HG03025 (cell line): ENCODE measurements around the gene MORN1.

Source experiments
- ATAC-seq: cut with Tn5 transposase; IDR thresholded peaks from one replicate; pipeline ENCODE4 v1.9.1; 2021; ENCODE audit warnings: mild to moderate bottlenecking, moderate library complexity; ENCODE audit not compliant: unreplicated experiment, low FRiP score

Gene MORN1

DNA sequence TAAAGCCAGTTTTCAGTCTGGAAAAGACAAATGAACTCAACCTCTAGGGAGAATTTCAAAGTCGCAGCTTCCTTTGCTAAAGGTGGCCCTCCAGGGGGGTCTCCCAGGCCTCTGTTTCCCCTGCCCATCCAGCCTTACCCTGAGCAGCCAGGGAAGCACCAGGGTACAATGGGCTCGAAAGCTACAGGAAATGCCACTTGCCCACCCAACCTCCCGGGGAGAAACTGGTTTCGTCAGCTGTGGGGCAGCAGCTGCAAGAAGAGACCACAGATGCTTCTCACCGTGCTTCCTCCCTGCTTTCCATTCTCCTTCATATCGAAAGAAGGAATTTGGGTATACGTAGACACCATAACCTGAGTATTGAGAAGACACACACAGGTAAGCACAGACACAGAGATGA, 1.7 kb downstream of the MORN1 start:
- ATAC-seq: no peak

DNA sequence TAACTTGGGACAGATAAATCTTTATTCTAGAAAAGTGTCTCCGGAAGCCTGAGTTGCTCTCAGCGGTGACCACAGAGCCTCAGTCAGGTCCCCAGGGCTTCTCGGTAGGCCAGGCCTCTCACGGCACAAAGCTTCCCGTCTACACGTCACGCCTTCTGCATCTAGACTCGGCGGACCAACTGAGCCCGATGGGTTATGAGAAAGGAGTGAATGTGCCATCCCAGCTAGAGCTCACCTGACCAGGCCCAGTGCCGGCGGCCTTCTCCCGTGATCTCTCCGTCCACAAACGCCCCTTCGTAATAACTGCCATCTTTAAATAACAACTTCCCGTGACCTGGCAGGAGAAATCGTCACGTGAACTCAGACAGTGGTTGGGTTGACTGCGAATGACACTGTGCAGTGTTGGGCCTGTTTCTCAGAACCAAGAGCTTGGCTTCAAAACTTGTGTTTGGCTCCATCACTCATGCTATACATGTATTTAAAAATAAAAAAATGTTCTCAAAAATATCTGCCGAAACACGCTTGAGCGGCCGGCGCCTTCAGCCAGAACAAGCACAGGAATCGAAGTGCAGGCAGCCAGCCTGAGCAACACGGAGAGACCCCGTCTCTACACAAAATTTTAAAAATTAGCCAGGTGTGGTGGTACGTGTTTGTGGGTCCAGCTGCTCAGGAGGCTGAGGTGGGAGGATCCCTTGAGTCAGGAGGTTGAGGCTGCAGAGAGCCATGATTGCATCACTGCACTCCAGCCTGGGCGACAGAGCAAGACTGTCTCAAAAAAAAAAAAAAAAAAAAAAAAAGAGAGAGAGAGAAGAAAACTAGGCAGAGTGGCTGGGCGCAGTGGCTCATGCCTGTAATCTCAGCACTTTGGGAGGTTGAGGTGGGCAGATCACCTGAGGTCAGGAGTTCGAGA, 3.1 kb downstream of the MORN1 start:
- no peak for ATAC-seq

DNA sequence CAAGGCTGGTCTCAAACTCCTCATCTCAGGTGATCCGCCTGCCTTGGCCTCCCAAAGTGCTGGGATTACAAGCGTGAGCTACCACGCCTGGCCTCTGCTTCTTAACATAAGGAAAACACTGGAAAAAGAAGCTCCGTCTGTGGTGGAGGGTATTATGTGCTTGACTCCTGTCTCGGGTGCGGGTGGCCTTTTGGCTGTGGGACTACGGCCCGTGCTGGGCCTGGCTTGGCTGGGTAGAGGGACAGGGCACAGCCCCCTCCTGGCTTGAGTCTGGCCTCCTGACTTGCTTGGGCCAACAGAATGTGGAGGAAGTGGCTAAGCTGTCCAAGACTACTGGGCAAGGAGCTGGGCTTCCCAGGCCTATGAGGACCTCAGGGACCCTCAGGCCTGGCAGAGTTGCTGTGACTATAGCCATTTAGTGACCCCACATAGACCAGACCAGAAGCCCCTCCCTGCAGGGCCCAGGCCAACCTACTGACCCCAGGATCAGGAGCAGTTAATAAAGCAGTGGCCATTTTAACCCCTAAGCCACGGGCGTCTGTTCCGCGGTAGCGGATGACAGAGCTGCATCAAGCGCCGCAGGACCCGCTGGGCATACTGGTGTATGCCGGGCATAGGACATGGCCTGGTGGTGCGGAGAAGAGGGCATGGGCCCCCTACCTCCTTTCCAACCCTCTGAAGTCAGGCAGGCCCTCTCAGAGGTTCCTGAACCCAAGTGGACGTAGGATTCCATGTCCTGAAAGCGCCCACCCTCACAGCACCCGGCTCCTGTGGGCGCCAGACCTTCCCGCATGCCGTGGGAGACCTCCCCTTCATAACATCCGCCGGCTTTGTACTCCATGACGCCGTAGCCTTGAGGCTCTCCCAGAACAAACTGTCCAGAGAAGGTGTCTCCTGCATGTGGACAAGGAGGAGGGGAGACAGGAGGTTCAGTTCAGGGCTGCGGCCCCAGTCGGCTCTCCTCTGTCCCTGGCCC, 4.4 kb downstream of the MORN1 start:
- ATAC-seq: no peak

DNA sequence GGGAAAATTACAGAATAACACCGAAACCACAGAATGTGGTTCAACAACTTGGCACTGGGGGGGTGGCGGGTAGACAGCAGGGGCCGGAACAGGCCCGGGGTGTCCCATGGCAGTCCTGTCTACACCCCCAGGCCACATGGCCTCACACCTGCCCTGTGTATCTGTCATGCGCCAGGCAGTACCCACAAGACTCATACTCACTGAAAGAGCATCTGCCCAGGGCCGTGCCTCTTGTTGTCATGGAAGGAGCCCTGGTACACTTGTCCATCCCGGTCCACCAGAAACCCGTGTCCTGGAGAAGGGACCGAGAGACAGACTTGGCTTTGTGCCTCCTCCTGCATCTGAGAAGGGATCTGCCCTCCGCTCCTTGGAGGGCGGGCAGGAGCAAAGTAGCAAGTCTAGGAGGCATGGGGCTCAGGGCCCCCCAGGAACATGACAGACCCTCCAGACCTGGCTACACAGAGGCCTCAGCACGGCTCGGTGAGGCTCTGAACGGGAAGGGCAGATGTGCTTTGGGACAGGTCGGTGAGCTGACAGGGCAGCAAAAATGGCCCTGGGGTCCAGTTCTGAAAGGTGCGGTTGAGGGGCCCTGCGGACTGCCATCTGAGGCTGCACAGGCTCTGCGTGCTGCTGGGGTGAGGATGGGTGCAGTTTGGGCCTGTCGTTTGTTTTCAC, 5.6 kb downstream of the MORN1 start:
- ATAC-seq: no peak

DNA sequence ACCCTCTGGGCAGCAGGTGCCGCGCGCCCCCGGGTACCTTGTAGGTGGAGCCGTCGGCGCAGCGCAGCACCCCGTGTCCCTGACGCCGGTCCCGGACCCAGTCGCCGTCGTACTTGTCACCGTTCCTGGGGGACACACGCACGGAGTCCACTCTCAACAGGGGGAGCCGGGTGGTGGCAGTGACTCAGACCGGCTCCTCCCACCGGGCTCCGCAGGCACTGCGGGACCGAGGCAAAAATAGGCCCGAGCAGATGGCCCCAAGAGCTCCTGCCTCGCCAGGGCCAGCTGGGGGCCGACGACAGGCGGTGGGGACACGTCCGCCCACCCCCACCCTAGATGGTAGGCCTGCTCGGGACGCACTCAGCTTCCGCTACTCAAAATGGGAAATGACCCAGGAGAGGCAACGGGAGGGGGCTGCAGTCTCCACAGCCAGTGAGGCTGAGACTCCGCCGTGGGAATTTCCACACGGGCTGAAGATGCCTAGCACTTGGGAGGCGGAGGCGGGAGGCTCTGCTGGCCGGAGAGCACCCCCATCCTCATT, 6.3 kb downstream of the MORN1 start:
- no peak for ATAC-seq

DNA sequence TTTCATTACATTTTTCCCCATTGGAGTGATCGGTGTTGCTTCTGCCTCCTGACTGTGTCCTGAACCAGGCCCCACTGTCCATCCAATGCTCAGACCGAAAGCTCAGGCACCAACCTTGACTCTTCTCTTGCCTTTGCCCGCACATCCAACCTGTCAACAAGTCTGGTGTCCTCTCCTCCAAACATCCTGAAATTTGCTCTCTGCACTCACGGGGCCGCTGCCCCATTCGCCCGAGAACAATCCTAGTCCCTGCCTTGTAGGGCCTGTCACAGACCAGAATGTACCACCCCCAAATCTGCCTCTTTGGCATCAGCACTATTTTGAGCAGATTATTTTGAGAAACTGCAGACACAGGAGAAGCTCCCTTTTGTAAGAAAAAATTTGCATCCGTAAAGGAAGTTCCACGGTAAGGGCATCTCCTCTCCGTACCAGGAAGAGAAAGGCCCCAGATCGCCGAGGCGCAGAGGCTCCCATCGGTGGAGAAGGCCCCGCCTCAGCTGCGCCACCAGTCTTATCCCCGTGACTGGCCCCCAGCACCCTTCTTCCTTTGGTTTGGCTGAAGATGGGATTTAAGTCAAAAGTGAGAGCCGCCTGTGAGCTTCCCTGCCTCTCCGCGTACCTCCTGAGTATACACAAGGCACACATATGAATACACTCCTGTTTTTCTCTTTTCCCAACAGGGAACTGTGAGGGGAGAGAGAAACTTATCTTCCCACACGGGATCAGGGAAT, 7.1 kb downstream of the MORN1 start:
- ATAC-seq: no peak

DNA sequence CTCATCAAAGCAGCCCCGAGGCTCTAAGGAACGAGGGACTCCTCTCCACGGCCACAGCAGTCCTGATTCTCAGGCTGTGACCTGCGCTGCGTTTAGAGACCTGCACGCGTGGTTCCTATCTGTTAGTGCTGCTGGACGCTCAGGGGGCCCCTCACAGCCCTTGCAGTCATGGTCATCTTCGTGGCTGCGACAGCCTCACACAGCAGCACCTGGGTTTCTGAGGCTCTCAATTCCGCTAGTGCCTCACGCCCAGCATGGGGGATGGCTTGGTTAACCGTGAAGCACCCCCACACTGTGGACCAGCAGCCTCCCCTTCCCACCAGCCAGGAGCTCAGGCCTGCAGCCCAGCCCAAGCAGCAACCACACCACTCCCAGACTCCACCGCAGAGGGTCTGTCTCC, 7.8 kb downstream of the MORN1 start:
- no peak for ATAC-seq

DNA sequence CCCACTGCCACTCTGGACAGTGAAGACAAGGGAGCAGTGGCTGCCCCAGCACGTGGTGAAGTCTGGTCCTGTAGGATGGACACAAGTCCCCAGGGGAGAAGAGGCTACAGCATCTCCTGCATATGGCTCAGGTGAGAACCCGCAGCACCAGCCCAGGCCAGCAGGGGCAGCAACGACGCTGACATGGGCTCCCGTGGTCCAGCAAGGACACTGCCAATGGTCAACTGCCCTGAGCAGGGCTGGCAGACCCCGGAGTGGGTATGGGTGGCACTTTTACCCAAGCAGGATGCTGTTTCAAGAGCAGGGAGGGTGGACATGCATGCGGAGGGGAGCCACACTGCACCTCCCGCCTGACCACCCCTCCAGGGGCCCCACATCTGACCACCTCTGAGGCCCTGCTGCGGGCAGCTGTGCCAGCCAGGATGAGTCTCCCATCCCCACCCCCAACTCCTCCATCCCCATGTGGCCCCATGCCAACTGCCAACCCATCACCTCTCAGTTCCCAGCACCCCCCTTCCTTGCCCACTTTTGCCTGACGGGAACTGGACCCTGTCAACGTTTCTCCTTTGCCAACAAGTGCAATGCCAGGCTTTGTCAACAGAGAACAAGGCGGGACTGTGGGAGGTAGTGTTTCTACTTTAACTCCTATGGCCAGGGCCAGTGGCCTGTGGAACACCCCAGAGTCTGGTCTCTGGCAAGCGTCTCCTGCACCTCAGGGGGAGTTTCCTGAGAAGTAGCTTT, 8.6 kb downstream of the MORN1 start:
- ATAC-seq: no peak

DNA sequence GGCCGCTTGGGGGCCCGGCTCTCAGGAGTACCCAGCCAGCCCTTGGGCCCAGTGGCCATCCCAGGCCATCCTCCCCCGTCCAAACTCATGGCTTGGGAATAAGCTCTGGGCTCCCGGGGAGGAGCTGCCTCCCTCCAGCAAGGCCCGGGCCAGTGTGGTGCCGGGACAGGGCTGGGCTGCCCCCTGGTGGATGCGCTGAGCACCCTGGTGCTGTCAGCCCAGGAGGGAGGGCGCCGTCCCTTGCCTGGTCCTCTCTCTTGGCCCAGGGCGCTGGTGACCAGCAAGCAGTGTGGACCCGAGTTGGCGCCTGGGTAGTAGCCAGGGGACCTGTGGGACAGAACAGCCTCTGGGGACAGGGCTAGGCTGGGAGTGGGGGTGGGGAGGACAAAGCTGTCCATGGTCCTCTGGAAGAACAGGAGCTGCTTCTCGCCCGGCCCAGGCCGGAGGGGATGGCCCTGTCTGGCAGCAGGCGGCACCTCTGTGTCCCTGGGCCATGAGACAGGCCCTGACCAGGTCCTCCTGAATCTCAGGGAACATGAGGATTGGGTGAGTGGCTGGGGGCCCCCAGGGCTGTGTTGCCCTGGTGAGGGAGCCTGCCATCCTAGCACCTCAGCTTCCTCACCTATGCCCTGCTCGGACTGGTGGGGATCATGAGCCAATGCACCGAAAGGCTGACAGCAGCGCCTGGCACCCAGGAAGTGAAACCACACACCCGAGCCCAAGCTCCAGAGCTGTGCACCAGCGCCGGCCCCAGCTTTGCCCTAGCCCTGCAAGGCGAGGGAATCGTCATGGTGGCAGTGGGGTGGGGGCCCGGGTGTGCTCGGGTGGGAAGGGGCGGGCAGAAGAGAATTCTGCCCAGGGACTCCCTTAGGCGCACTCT, 9.4 kb downstream of the MORN1 start:
- ATAC-seq: no peak

DNA sequence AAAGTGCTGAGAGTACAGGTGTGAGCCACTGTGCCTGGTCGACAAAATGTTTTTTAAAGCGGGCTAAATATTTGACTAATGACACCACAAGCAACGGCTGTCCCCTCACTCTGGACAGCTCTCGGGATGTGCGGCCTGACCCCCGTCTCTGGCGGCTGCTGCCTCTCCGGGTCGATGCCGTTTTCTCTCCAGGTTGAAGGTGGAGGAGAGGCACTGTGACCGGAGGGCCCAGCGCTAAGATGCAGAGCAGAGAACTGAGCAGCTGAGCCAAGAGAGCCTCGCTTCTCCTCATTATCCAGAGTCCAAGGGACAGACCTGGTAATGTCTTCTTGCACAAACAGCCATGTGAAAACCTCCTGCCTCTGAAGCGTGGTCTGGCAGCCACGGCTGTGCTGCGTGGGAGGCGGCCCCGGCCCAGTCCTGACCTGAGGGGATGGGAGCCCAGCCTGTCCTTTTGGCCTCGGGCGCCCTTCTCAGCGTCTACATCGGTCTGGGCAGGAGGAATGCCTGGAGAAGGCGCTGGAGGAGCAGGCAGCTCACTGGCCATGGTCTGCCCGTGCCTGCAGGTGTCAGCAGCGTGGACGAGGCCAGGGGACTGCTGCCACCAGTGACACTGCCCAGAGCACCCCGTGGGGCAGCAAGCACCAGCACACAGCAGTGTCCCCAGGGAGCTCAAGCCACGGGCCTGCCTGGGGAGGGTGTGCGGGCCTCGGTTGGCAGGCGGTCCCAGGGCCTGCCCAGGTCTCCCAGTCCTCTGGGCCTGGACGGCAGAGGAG, 10.3 kb downstream of the MORN1 start:
- no peak for ATAC-seq

DNA sequence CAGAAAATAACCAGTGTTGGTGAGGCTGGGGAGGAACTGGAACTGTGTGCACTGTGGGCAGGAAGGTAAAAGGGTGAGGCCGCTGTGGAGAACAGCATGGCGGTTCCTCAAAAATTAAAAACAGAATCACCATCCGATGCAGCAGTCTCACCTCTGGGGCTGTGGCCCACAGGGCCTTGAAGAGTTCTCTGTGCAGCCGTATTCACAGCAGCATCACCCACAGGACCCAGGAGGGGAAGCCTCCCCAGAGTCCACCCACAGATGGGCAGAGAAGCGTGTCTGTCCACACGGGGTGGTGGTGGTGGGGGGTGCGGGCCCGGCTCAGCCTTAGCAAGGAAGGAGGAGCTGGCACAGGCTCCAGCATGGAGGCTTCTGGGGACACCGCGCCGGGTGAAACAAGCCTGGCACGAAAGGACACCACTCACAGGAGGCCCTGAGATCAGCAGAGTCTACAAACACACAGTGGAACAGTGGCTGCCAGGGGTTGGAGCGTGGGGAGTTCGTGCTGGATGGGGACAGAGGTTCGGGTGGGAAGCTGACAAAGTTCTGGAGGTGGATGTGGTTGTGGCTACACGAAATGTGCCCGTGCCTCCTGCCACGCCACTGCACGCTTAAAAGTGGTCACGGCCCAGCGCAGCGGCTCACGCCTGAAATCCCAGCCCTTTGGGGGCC, 11.5 kb downstream of the MORN1 start:
- ATAC-seq: no peak

DNA sequence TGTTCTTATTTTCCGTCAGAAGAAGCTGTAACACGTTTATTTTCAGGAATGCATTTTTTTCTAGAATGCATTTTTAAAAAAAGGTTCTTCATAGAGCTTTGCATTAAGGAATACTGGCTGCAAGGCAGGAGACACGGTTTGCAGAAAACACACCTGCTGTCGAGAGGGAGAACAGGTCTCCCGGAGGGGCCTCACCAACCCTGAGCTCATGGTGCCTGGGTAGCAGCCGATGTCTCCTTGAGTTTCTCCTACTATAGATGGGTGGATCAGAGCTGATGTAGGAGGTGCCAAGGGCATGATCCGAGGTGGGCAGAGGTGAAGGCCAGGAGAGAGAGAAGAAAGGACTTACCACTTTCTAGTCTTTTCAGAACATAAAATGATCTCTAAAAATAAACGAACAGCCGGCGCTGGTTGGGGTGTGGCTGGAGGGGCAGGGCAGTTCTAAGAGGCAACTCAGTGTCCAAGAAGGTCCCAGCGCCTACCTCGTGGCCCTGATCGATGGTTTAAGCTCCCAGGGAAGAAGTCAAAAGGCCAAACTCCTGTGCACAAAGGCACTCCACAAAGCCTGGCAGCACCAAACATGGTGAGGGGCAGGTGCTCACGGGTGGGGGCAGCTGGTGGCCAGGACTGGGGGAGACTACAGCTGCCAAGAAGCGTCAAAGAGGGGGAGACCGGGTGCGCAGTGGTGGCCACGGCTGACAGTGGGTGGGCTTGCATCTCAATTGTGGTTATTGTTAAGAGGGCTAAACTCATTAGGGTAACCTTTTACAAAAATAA, 12.2 kb downstream of the MORN1 start:
- ATAC-seq: no peak

DNA sequence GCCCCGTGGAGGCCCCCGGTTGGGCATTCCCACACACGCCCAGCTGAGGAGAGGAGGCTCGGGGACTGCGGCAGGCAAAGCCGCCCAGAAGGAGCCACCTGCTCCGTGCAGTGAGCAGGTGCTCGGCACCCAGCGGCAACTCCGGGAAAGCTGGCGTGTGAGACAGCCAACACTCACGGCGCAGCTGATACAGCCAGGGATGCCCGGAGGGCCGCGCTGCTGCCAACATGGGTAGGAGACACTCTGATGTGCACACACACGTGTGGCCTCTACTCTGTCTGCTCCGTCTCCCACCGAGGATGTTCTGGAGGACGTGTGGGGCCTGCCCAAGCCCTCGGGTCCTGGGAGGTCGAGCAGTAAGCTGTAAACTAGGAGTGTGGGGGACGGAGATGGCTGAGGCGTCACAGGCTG, 12.9 kb downstream of the MORN1 start:
- ATAC-seq: no peak

DNA sequence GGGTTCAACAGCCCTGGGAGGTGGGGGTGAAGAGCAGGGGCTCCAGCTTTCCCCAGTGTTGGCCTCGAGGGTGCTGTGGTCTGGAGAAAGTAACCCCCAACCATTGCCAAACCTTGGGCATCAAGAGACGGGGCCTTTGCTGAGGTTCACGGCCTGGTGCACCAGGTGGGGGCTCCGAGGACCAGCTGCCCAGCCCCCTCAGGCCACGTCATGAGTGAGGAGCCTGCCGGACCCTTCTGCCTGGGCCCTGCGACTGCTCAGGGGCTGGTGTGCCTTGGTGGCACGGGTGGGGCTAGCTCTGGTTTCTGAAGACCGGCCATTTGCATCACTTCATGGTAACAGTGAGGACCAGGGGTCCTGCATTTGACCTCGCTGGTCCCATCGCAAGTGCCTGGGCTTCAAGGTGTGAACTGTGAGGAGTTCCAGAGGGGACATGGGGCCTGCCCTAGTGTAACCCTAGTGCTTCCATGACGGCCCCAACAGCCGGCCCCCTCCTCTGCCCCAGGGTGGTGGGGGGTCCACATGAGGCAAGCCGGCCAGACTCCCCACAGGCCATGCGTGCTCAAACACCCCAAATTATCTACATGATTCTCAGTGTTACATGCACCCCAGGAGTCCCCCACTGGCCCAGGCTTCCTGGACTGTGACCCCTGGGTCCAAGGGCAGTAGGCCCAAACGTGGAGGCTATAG, 13.5 kb downstream of the MORN1 start:
- ATAC-seq: no peak

DNA sequence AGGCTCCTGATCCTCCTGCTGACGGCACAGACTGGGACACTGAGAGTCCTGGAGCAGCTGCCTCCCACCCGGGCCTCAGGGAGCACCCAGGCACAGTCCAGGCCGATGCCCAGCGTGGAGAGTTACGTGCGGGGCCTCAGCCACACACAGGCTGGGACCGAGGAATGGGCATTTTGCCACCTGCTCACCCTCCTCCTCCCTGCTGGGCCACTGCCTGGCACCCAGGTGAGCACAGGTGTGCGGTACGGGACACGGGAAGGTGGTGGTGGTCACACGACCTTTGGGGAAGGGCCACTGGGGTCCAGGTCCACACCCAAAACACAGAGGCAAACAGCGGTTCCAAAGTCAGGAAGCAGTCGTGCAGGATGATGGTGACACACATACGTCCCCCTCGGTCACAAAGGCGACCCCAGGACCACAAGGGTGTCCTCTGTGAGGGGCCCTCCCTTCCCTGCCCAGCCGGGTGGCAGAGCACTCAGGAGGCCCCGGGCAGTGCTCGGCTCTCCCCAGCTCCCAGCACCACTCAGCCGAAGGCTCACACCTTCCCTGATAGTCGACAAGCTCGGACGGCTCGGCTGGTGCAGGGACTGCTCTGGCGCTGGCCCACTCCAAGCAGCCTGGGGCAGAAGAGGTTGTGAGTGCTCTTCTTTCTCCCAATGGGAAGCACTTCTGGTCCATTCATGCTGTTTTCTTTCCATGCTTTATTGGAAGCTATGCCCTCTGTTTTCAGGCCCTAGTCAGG, 14.3 kb downstream of the MORN1 start:
- no peak for ATAC-seq
